GM19023 (cell line): ENCODE measurements around the gene ITPRID1.

Experiments used
- ATAC-seq: cut with Tn5 transposase; IDR thresholded peaks from one replicate; pipeline ENCODE4 v1.9.1; 2021; ENCODE audit warnings: mild to moderate bottlenecking, moderate library complexity; ENCODE audit not compliant: unreplicated experiment

ITPRID1 gene

GRCh38 chr7:31633467-31633866 lies 119.6 kb downstream of the ITPRID1 start:
- ATAC-seq, result no peak

GRCh38 chr7:31633894-31634494 lies 120.1 kb downstream of the ITPRID1 start:
- no peak for ATAC-seq

GRCh38 chr7:31640381-31640780 lies 126.5 kb downstream of the ITPRID1 start:
- no peak for ATAC-seq

- ATAC-seq, result no peak
These were observed 128.8 kb downstream of the ITPRID1 start for GRCh38 chr7:31642681-31643115.

GRCh38 chr7:31646942-31647341 lies 133.1 kb downstream of the ITPRID1 start:
- no peak for ATAC-seq

- ATAC-seq, result no peak
These were observed 133.6 kb downstream of the ITPRID1 start for GRCh38 chr7:31647511-31647910.

- ATAC-seq, result no peak
These were observed 134.4 kb downstream of the ITPRID1 start for GRCh38 chr7:31648288-31648687.

- no peak for ATAC-seq
These were observed 135.0 kb downstream of the ITPRID1 start for GRCh38 chr7:31648880-31649279.

- no peak for ATAC-seq
These were observed 137.6 kb downstream of the ITPRID1 start for GRCh38 chr7:31651234-31652062.

- ATAC-seq, result no peak
These were observed 138.1 kb downstream of the ITPRID1 start for GRCh38 chr7:31652063-31652326.

- ATAC-seq, result no peak
These were observed 149.2 kb downstream of the ITPRID1 start for GRCh38 chr7:31663072-31663471.

GRCh38 chr7:31664890-31665289 lies 151.0 kb downstream of the ITPRID1 start:
- no peak for ATAC-seq

GRCh38 chr7:31665546-31665945 lies 151.7 kb downstream of the ITPRID1 start:
- ATAC-seq, result no peak

- no peak for ATAC-seq
These were observed 155.6 kb downstream of the ITPRID1 start for GRCh38 chr7:31669461-31669860.

GRCh38 chr7:31679574-31680305 lies 165.8 kb downstream of the ITPRID1 start:
- no peak for ATAC-seq

- ATAC-seq, result no peak
These were observed 169.7 kb downstream of the ITPRID1 start for GRCh38 chr7:31683445-31684225.

GRCh38 chr7:31687024-31687748 lies 173.3 kb downstream of the ITPRID1 start, which contains the start of gene PPP1R17:
PPP1R17 (plus strand) TSS chr7:31687215; CDS start chr7:31692442, 5,227 bp downstream.
- ATAC-seq, result no peak

GRCh38 chr7:31688372-31688771 lies 174.5 kb downstream of the ITPRID1 start:
- ATAC-seq, result peak; percentile 96

GRCh38 chr7:31688996-31689395 lies 175.1 kb downstream of the ITPRID1 start:
- ATAC-seq, result peak; percentile 8

- ATAC-seq, result no peak
These were observed 177.0 kb downstream of the ITPRID1 start for GRCh38 chr7:31690935-31691334.
